Loucy (cell line): ENCODE measurements around the gene SYT15B.
"Not testable (repeated sequence)": the region's sequence is repeated elsewhere in the genome, so short reads cannot be mapped to it uniquely, and the experiment has no call there.

Source experiments
- CTCF ChIP-seq: fragments of 200-600 bp; sonication (generic); conservative IDR thresholded peaks from 2 replicates; pipeline ENCODE4 v1.5.1; 2014; ENCODE audit warnings: mild to moderate bottlenecking, antibody characterized with exemption, low read length
- EZH2phosphoT487 ChIP-seq: fragments of 200-600 bp; IDR thresholded peaks from 2 replicates; pipeline ENCODE4 v1.6.1; 2018; ENCODE audit warnings: antibody characterized with exemption, mild to moderate bottlenecking, moderate library complexity, borderline replicate concordance

GRCh38 chr10:47730911-47731310 lies 32.5 kb downstream of the SYT15B start:
- not testable (repeated sequence) for TF ChIP-seq CTCF, EZH2phosphoT487
